Stomach (tissue), 9 donors: ENCODE measurements around the gene MCTP2. TPM values are rescaled to one million over a fixed set of nuclear protein-coding genes. Genes with fewer than 3 reads are reported as not detected.

Experiments
- DNase-seq, 2 donors: peaks; one replicate each; pipeline versions ENCODE4 v3.0.0 to v3.0.0-alpha.2; 2013 to 2019
- H3K27ac ChIP-seq, 5 donors: fragments of 200-600 bp in 4 of 5; sonication (generic) in 4 of 5; one replicate each; pipeline ENCODE4 v1.5.1; 2013 to 2019; ENCODE audit warnings: mild to moderate bottlenecking in 1 of 5, moderate library complexity in 1 of 5
- H3K27me3 ChIP-seq, 3 donors: fragments of 200-600 bp; sonication (generic); one replicate each; pipeline ENCODE4 v1.5.1; 2017 to 2019; ENCODE audit warnings: mixed run types in 1 of 3
- H3K36me3 ChIP-seq, 4 donors: fragments of 200-600 bp; sonication (generic); 1 replicate in 3 of 4; 2 replicates in 1 of 4; pipeline ENCODE4 v1.5.1; 2016 to 2019
- H3K4me1 ChIP-seq, 4 donors: fragments of 200-600 bp; sonication (generic); one replicate each; pipeline ENCODE4 v1.5.1; 2016 to 2019
- H3K4me3 ChIP-seq, 4 donors: fragments of 200-600 bp; sonication (generic) in 3 of 4; one replicate each; pipeline ENCODE4 v1.5.1; 2016 to 2019; ENCODE audit warnings: mild to moderate bottlenecking in 1 of 4
- H3K9me3 ChIP-seq, 4 donors: fragments of 200-600 bp; sonication (generic); one replicate each; pipeline ENCODE4 v1.5.1; 2016 to 2019
- EP300 ChIP-seq: sonication (generic); formaldehyde crosslinking; IDR thresholded peaks from one replicate; pipeline ENCODE4 v1.6.1; 2017; ENCODE audit warnings: antibody characterized with exemption
- POLR2A ChIP-seq, 4 donors: fragments of 450-650 bp; IDR thresholded peaks; one replicate each; pipeline ENCODE4 v1.6.1; 2016; ENCODE audit warnings: antibody characterized with exemption in 4 of 4, control low read depth in 2 of 4, mild to moderate bottlenecking in 1 of 4, moderate library complexity in 1 of 4
- POLR2AphosphoS5 ChIP-seq, 3 donors: sonication (generic); formaldehyde crosslinking; IDR thresholded peaks; one replicate each; pipeline ENCODE4 v1.6.1; 2016; ENCODE audit warnings: antibody characterized with exemption in 3 of 3
- WGBS, 5 donors: extraction: QIAGEN DNeasy Blood & Tissue Kit in 3 of 5; methylation state at CpG; one replicate each; pipeline versions ENCODE4 v1.1.5 to v1.1.7; 2013 to 2018; 5-methylcytosine and 5-hydroxymethylcytosine counted together
- intact Hi-C: fragments of 100-400 bp; cut with DNase I; formaldehyde crosslinking; loops from one replicate; pipeline ENCODE4 v1.15.1; 2023; ENCODE audit warnings: low total_unique reads
- polyA plus RNA-seq, 3 donors: library from polyadenylated mRNA; stranded (reverse); fragments of 200-250 nt; gene quantifications; one replicate each; pipeline ENCODE4 v1.2.3, GENCODE V29; 2013
- total RNA-seq, 5 donors: library from RNA; depleted of rRNA; stranded (reverse); fragments of >200 nt; gene quantifications; one replicate each; pipeline versions ENCODE4 v1.1.0 to v1.2.3, GENCODE V29; 2014 to 2016
- TF ChIP-seq, protein P1 (sequence below), 7 experiments: fragments of 450-650 bp in 4 of 7; fragments of 200-600 bp in 3 of 7; sonication (generic) in 3 of 7; IDR thresholded peaks; one replicate each; pipeline ENCODE4 v1.5.1; 2016 to 2019; ENCODE audit warnings: antibody characterized with exemption in 7 of 7, control low read depth in 2 of 7, mild to moderate bottlenecking in 1 of 7
- donor health status: healthy with polysubstance abuse.
- donor health status: Bipolar disorder and iron deficiency.
- donor health status: healthy.

The MCTP2 gene
- total and polyA plus RNA-seq, 8 donors: 2.8 to 62.4 (median 15.4) TPM

DNA sequence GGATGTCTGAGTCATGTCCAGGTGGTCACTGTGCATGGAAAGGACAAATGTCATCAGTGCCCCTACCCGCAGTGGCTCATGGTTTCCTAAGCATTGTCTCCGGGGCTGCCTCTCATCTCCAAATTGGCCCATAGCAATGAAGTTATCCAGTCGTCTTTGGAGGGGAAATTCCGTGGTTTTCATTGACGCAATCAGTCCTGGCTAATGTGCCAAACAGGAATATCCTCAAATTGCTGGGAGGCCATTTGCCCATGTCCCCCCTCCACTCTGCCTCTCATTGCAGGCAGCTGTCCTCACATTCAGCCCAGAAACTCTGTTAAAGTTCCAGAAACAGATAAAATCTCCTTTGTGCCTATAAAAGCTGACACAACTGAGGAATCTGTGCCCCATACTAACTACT is 81.6 kb downstream of the MCTP2 start:
- DNase-seq: no peak
- 76 to 84% (median 80%) methylated on average over 5 of the region's 5 CpGs for WGBS, 5 donors
- Histone ChIP-seq H3K36me3 (peaks cover 0 to 31% (median 25%) of the 10 kb centered on the region in 4 donors), H3K27ac (no peak overlapping the region), H3K9me3 (no peaks in the 10 kb centered on the region), H3K4me3 (no peak overlapping the region), H3K27me3 (no peaks in the 10 kb centered on the region), H3K4me1 (no peaks in the 10 kb centered on the region)
- TF ChIP-seq POLR2AphosphoS5 (IDR thresholded peaks at IDR 0.05): no peak
- no peak for TF ChIP-seq POLR2A (IDR thresholded peaks at IDR 0.05)
- no peak for TF ChIP-seq EP300
- TF ChIP-seq, protein P1, sequence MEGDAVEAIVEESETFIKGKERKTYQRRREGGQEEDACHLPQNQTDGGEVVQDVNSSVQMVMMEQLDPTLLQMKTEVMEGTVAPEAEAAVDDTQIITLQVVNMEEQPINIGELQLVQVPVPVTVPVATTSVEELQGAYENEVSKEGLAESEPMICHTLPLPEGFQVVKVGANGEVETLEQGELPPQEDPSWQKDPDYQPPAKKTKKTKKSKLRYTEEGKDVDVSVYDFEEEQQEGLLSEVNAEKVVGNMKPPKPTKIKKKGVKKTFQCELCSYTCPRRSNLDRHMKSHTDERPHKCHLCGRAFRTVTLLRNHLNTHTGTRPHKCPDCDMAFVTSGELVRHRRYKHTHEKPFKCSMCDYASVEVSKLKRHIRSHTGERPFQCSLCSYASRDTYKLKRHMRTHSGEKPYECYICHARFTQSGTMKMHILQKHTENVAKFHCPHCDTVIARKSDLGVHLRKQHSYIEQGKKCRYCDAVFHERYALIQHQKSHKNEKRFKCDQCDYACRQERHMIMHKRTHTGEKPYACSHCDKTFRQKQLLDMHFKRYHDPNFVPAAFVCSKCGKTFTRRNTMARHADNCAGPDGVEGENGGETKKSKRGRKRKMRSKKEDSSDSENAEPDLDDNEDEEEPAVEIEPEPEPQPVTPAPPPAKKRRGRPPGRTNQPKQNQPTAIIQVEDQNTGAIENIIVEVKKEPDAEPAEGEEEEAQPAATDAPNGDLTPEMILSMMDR (IDR thresholded peaks at IDR 0.05): no peak
- intact Hi-C loops: no loop called here

DNA sequence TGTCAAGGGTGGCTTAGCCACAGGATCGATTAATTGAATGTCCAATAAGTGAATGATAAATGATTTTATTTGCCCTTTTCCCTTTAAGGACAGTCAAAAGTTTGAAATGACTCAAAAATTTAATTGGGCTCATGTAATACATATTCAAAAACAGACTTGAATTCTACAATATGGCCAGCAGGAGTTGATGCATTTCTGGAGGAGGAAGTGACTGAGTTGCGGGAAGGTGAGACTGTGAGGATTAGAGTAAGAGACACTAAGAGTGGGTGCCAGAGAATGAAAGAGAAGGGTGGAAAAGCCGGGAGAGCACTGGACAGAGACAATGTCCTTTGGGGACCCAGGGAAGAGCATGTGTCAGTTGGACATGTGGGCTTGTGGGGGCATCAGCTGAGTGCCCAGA is 83.3 kb downstream of the MCTP2 start:
- H3K9me3 ChIP-seq: no peaks in the 10 kb centered on the region
- H3K36me3 ChIP-seq: peaks cover 0 to 44% (median 28%) of the 10 kb centered on the region in 4 donors
- H3K4me1 ChIP-seq: no peaks in the 10 kb centered on the region
- H3K27ac ChIP-seq: no peak overlapping the region
- 88 to 93% (median 89%) methylated on average over 3 of the region's 3 CpGs for WGBS, 5 donors
- no peak overlapping the region for H3K4me3 ChIP-seq
- intact Hi-C loops: no loop called here
- no peak for DNase-seq
- no peaks in the 10 kb centered on the region for H3K27me3 ChIP-seq
- TF ChIP-seq, protein P1 (IDR thresholded peaks at IDR 0.05): no peak
- TF ChIP-seq POLR2A (IDR thresholded peaks at IDR 0.05) (no peak), EP300 (no peak), POLR2AphosphoS5 (IDR thresholded peaks at IDR 0.05) (no peak)

DNA sequence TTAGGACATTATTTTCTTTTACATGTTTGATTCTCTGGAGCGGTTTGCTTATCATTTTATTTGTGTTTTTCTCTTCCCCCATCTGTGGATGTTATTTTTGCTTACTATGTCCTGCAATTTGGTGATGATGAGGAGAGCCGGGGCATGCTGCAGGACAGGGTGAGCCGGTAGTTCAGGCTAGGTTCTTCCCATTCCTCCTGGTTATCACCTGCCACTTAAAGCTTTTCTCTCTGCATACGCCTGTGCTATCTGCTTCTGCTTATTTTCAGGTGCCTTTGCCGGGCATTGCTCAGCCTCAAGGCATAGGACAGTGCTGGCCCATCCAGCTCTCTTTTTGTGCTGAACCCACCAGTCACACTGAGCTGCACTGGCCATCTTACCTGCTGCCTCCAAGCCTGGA is 85.8 kb downstream of the MCTP2 start:
- no peaks in the 10 kb centered on the region for H3K9me3 ChIP-seq
- no peak for DNase-seq
- H3K27me3 ChIP-seq: no peaks in the 10 kb centered on the region
- TF ChIP-seq POLR2A (IDR thresholded peaks at IDR 0.05) (no peak), POLR2AphosphoS5 (IDR thresholded peaks at IDR 0.05) (no peak), EP300 (no peak)
- TF ChIP-seq, protein P1 (IDR thresholded peaks at IDR 0.05): no peak
- 73 to 92% (median 87%) methylated on average over 5 of the region's 5 CpGs for WGBS, 5 donors
- peaks cover 0 to under 1% (median 0%) of the 10 kb centered on the region in 4 donors for H3K4me1 ChIP-seq
- no peak overlapping the region for H3K27ac ChIP-seq
- H3K36me3 ChIP-seq: peaks cover 0 to 54% (median 28%) of the 10 kb centered on the region in 4 donors
- H3K4me3 ChIP-seq: no peak overlapping the region
- intact Hi-C loops: no loop called here

DNA sequence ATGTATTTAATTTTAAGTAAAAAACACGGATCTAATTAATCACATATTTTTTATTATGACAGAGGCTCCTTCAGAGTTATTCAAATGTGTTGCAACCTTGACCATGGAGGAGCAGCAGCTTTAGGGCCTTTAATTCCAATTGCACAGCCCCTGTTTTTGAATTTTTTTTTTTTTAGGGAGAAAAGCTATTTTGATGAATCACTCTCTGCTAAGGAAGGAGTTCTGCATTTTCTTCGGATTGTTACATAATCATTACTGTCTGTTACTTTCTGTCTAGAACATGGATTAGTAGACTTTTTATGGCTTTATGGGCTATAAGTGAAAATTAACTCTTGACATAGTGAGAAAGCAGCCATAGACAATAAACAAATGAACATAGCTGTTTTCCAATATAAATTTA is 90.8 kb downstream of the MCTP2 start:
- DNase-seq: no peak
- 58 to 83% (median 74%) methylated on average over 2 of the region's 2 CpGs for WGBS, 5 donors
- no peaks in the 10 kb centered on the region for H3K27me3 ChIP-seq
- intact Hi-C loops: loop anchor here (5.0 kb wide), 1 partner anchor 160 kb away; no protein-coding TSS in a partner anchor
- no peak overlapping the region for H3K27ac ChIP-seq
- H3K9me3 ChIP-seq: no peaks in the 10 kb centered on the region
- TF ChIP-seq EP300 (no peak), POLR2AphosphoS5 (IDR thresholded peaks at IDR 0.05) (no peak), POLR2A (IDR thresholded peaks at IDR 0.05) (no peak)
- TF ChIP-seq, protein P1 (IDR thresholded peaks at IDR 0.05): no peak
- H3K36me3 ChIP-seq: peaks cover 0 to 27% (median 8%) of the 10 kb centered on the region in 4 donors
- peaks cover 6 to 28% (median 9%) of the 10 kb centered on the region in 4 donors for H3K4me1 ChIP-seq
- H3K4me3 ChIP-seq: no peak overlapping the region
